HG03045 (cell line): ENCODE results near the gene BABAM2.

Source experiments
- ATAC-seq: cut with Tn5 transposase; IDR thresholded peaks from one replicate; pipeline ENCODE4 v1.9.1; 2021; ENCODE audit warnings: mild to moderate bottlenecking, moderate library complexity; ENCODE audit not compliant: unreplicated experiment

BABAM2 gene

GRCh38 chr2:28055325-28055970 lies 164.9 kb downstream of the BABAM2 start:
- ATAC-seq: no peak

- ATAC-seq: no peak
Measured at GRCh38 chr2:28058791-28059190, 168.3 kb downstream of the BABAM2 start.

- ATAC-seq: no peak
Measured at GRCh38 chr2:28062867-28063266, 172.3 kb downstream of the BABAM2 start.

GRCh38 chr2:28063492-28063962 lies 173.0 kb downstream of the BABAM2 start:
- ATAC-seq: no peak

GRCh38 chr2:28067602-28068001 lies 177.1 kb downstream of the BABAM2 start:
- no peak for ATAC-seq

GRCh38 chr2:28068088-28068487 lies 177.6 kb downstream of the BABAM2 start:
- ATAC-seq: no peak

GRCh38 chr2:28068527-28068926 lies 178.0 kb downstream of the BABAM2 start:
- ATAC-seq: no peak

GRCh38 chr2:28071221-28071620 lies 180.7 kb downstream of the BABAM2 start:
- no peak for ATAC-seq

- no peak for ATAC-seq
Measured at GRCh38 chr2:28074137-28074536, 183.6 kb downstream of the BABAM2 start.

GRCh38 chr2:28080911-28081310 lies 190.4 kb downstream of the BABAM2 start:
- no peak for ATAC-seq

GRCh38 chr2:28082131-28082530 lies 191.6 kb downstream of the BABAM2 start:
- no peak for ATAC-seq

GRCh38 chr2:28083476-28083875 lies 192.9 kb downstream of the BABAM2 start:
- ATAC-seq: no peak

GRCh38 chr2:28084564-28084963 lies 194.0 kb downstream of the BABAM2 start:
- ATAC-seq: no peak

- ATAC-seq: no peak
Measured at GRCh38 chr2:28085201-28085600, 194.7 kb downstream of the BABAM2 start.

GRCh38 chr2:28086611-28087010 lies 196.1 kb downstream of the BABAM2 start:
- ATAC-seq: no peak

- ATAC-seq: no peak
Measured at GRCh38 chr2:28088970-28089369, 198.4 kb downstream of the BABAM2 start.

GRCh38 chr2:28089486-28089885 lies 199.0 kb downstream of the BABAM2 start:
- no peak for ATAC-seq

- no peak for ATAC-seq
Measured at GRCh38 chr2:28093308-28093707, 202.8 kb downstream of the BABAM2 start.

GRCh38 chr2:28093768-28094167 lies 203.2 kb downstream of the BABAM2 start:
- no peak for ATAC-seq

- no peak for ATAC-seq
Measured at GRCh38 chr2:28094739-28095138, 204.2 kb downstream of the BABAM2 start.

GRCh38 chr2:28095622-28096021 lies 205.1 kb downstream of the BABAM2 start:
- ATAC-seq: no peak

- no peak for ATAC-seq
Measured at GRCh38 chr2:28096421-28096820, 205.9 kb downstream of the BABAM2 start.
